PC-9 (cell line): ENCODE measurements around the gene TNIK.

Experiments
- CTCF ChIP-seq: fragments of 200-600 bp; sonication (generic); conservative IDR thresholded peaks from 2 replicates; pipeline ENCODE4 v1.6.1; 2017; ENCODE audit warnings: mixed run types, antibody characterized with exemption, mild to moderate bottlenecking, moderate library complexity
- EZH2 ChIP-seq: fragments of 200-600 bp; sonication (generic); IDR thresholded peaks from 2 replicates; pipeline ENCODE4 v1.8.0; 2017; ENCODE audit warnings: antibody characterized with exemption, low read depth

GRCh38 chr3:171366043-171366442, 94.2 kb downstream of the TNIK start:
- TF ChIP-seq CTCF (no peak), EZH2 (no peak)
